NK-92 treated with Interleukin-12 subunit alpha and Interleukin-12 subunit beta, amount 100 ng/mL, for 24 hours (cell line): ENCODE data around the gene SND1.

Source experiments
- DNase-seq: peaks from one replicate; lab custom pipeline; 2025; lab: John Stamatoyannopoulos, UW

Gene SND1

DNA sequence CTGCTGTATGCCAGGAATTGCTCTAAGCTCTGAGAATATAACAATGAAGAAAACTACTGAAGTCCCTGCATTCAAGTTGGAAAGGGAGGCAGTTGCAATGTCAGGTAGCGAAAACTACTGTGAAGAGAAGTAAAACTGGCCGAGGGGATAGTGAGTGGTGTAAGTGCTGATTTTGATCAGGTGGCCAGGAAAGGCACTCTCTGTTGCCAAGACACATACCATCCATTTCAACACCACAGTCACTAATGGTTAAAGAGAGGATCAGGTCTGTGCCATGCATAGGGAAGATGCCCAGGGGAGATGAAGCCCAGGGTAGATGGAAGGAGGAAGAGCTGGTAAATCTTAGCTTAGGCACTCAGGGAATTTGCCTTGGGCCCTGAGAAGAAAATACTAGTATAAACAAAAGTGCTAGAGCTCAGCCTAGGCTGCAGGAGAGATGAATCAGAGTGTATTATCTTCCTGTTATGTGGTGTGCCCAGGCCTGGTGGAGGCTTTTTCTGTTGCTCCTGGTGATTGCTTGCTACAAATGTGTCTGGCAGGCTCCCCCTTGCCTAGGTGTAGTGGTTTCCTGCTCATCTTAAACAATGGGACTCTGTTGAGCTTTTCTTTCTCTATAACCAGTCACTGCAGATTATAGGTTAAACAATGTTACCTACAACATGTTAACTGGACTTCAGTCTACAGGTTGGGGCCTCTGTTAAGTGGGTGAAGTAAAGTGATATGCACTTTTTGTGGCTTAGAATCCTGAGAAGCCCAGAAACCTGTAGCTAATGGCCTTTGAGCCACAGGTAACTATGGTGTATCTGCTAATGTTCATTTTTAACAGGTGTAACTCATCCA lies 253.7 kb downstream of the SND1 start:
- no peak for DNase-seq

GRCh38 chr7:127907110-127908040 lies 255.4 kb downstream of the SND1 start:
- DNase-seq = no peak

DNA sequence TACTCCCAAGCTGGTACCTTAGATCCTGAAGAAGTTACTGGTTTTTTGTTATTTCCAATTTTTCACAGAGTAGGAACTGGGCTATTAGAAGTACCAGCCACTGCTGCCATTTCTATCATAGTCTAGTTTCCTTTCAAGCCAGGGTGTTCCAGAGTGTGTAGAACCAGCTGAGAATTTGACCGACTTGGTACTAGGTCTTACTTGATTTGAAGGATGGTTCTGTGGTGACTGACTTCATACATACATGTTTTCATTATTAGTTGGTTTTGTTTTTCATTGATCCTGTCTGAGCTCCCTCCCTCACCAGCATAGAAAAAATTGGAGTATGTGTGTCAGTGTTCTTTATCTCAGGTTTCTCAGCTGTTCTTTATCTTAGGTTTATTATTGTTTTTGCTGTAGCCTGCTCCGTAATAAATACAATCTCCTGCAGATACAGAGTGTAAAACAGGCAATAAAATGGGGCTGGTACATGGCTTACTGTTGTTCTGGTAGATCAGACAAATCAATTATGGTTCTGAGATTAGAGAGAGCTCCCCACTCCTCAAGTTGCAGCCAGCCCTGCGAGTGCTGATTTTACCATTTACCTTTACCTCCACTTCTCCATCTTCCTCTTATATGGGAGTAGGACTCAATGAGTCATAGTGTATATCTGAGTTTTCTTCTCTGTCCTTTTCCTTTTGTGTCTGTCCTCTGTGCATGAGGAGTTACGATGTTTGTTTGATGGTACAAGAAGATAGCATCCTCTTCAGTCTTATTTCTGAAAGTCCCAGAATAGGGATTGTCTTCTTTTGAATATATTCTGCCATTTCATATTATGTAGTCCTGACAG lies 256.6 kb downstream of the SND1 start:
- no peak for DNase-seq

DNA sequence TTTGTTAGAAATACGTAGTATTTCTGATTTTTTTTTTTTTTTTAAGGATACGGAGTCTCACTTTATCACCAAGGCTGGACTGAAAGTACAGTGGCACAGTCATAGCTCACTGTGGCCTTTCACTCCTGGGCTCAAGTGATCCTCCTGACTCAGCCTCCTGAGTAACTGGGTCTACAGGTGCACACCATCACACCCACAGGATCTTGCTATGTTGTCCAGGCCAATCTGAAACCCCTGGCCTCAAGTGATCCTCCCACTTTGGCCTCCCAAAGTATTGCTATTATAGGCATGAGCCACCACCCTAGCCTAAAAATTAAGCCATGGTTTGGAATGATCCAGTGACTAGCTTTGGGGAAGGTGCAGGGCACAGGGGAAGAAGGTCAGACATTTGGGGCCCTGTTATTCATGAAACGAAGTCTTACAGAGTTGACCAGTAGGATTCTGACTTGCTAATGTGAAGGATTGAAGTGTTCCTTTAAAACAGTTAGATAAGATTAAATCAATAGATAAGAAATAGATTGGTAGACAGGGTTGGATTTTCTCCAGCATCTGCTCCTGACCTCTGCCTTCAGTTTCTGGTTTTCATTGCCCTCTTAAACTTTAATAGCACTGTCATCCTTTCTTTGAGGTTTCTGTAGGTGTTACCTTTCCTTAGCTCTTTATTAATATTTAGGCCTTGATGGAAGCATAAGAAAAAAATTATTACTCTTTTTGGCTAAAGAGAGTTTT lies 257.6 kb downstream of the SND1 start:
- no peak for DNase-seq

GRCh38 chr7:127910670-127911069 lies 258.7 kb downstream of the SND1 start:
- DNase-seq = no peak

DNA sequence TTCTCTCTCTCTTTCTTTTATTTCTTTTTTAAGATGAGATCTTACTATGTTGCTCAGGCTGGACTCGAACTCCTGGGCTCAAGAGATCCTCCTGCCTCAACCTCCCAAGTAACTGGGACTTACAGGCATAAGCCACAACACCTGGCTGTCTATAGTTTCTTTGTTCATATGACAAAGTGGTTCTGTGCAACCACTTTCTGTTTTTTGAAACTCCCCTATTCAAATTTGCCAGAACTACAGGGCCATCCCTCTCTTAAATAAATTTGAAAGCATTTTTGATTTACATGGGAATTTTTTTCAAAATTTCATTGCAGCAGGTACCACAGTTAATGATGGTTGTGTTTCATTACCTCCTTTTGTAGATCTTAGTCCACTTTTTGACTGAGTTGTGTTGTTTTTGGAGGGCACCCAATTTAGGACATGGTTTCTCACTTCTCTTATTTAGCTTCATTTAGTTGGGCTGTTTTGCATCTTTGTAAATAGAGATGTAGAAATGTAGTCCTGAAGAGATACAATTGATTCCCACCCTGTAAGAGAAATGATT lies 260.0 kb downstream of the SND1 start:
- no peak for DNase-seq

DNA sequence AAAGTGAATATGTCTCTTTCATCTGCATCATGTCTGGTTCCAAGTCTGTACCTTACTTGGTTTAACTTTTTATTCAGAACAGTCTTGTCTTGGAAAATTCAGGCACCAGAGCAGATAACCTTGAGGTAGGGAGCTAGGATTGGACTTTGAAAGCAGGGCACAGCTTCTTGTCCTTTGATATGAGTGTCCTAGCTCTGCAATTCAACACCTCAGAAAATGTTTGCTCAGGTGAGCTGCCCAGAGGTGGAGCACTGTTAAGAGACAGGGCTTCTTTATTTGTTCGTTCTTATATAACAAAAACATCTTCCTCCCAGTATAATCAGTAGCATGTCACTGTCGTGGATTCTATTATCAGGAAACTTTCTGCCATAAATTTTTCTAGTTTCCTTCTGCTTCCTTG lies 260.9 kb downstream of the SND1 start:
- DNase-seq = no peak

GRCh38 chr7:127913686-127914085 lies 261.7 kb downstream of the SND1 start:
- no peak for DNase-seq

GRCh38 chr7:127914693-127915092 lies 262.7 kb downstream of the SND1 start:
- DNase-seq = no peak

GRCh38 chr7:127916735-127917134 lies 264.7 kb downstream of the SND1 start:
- DNase-seq = no peak

DNA sequence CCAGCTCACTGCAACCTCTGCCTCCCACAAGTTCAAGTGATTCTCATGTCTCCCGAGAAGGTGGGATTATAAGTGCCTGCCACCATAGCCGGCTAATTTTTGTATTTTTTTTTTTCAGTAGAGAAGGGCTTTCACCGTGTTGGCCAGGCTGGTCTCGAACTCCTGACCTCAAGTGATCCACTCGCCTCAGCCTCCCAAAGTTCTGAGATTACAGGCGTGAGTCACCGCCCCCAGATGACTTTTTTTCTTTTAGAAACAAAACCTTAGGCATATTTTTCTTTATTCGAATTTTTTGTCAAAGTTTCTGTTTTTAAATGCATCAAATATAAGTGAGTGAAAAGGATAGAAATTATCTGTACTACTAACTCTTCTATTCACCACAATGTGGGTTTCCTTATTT lies 266.1 kb downstream of the SND1 start:
- DNase-seq = no peak

- no peak for DNase-seq
These were observed 268.9 kb downstream of the SND1 start for GRCh38 chr7:127920787-127921438.

DNA sequence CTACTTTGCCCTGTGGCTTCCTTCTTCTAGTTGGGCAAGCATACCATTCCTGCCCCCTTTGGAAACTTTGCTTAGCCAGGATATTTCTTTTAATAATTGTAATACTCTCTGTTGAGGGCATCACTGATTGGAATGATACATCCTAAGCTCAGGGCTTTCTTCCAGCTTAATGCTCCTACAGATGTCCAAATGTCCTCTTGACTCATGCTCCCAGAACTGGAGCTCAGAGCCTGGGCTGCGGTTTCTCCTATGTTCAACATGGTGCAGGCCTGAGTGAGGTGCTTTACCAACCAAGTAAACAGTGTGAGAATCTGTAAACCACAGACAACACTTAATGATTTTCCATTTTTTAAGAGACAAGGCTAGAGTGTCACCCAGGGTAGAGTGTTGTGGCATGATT lies 270.7 kb downstream of the SND1 start:
- no peak for DNase-seq

- no peak for DNase-seq
These were observed 272.9 kb downstream of the SND1 start for GRCh38 chr7:127924874-127925273.

DNA sequence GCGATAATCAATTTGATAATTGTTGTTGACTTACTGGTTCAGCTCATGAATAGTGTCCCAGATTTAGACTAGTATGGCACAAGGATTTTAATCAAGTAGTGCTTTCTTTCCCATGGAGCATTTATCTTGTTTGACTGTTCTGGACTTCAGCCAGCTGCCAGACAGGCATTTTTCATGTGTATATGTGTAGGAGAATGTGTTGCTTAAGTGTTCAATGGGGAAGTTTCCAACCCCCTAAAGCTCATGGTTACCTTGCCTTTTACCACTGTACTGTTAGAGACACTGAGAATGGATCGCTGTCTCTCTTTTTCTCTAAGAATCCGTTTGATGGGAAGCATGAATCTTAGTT lies 275.3 kb downstream of the SND1 start:
- DNase-seq = no peak

- DNase-seq = no peak
These were observed 276.2 kb downstream of the SND1 start for GRCh38 chr7:127928222-127928621.

DNA sequence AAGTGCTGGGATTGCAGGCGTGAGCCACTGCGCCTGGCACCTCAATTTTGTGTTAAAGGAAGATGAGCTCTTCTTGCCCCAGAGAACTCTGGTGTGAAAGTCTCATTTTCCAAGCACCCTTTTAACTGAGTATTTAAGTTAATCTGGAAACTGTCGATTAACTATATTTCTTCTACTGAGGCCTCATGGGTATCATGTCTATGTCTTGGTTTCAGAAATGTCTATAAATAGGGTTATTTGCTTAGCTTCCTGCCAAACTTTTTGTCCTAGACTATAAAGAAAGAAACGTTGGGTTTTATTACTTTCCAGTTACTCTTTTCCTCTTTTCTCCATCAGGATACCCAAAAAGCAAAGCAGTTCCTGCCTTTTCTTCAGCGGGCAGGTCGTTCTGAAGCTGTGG lies 276.9 kb downstream of the SND1 start:
- DNase-seq = no peak

DNA sequence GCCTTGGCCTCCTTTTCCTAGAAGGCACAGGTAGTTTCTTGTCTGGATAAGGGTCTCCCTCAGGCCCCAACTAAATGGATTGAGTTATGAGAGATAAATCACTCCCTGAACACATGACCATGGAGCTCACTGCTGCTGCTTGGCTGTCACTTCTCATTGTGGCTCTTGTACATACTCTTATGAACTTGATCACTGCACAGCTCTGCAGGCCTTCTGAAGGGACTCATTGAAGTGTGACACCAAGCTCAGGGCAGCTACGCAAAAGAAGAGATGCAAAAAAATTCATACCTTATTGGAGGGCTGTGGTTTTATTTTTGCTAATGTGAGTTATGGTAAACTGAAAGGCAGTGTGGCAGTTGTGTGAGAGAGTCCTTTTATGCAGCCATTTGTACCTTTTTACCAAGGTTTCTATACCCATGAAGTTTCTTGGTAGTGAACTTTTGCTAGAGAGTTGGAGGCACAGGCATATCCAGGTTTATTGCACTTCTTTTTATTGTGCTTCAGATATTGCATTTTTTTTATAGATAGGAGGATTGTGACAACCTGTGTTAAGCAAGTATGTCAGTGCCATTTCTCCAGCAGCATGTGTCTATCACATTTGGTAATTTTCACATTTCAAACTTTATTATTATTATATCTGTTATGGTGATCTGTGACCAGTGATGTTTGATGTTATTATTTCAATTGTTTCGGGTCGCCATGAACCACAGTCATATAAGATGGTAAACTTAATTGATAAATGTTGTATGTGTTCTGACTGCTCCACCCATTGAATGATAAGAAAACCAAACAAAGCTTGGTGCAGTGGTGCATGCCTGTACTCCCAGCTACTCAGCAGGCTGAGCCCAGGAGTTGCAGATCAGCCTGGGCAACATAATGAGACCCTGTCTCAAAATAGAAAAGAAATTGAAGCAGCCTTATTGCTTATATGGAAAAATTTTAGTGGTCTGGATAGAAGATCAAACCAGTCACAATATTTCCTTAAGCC lies 278.6 kb downstream of the SND1 start:
- no peak for DNase-seq

DNA sequence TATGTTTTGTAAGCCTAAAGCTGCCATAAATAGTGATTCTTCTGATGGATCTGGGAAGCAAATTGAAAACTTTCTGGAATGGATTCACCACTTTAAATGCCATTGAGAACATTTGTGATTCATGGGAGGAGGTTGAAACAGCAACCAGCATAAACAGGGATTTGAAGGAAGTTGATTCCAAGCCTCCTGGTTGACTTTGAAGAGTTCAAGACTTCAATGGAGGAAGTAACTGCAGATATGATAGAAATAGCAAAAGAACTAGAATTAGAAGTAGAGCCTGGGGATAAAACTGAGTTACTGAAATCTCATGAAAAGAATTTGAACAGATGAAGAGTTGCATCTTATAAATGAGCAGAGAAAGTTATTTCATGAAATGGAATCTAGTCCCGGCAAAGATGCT lies 280.1 kb downstream of the SND1 start:
- no peak for DNase-seq

GRCh38 chr7:127932496-127932895 lies 280.5 kb downstream of the SND1 start:
- DNase-seq = no peak
